HG03565 (cell line): ENCODE measurements around the gene SMARCC2.

ENCODE experiments used
- ATAC-seq: cut with Tn5 transposase; IDR thresholded peaks from one replicate; pipeline ENCODE4 v1.9.1; 2021; ENCODE audit warnings: mild to moderate bottlenecking, moderate library complexity; ENCODE audit not compliant: unreplicated experiment

The SMARCC2 gene

DNA sequence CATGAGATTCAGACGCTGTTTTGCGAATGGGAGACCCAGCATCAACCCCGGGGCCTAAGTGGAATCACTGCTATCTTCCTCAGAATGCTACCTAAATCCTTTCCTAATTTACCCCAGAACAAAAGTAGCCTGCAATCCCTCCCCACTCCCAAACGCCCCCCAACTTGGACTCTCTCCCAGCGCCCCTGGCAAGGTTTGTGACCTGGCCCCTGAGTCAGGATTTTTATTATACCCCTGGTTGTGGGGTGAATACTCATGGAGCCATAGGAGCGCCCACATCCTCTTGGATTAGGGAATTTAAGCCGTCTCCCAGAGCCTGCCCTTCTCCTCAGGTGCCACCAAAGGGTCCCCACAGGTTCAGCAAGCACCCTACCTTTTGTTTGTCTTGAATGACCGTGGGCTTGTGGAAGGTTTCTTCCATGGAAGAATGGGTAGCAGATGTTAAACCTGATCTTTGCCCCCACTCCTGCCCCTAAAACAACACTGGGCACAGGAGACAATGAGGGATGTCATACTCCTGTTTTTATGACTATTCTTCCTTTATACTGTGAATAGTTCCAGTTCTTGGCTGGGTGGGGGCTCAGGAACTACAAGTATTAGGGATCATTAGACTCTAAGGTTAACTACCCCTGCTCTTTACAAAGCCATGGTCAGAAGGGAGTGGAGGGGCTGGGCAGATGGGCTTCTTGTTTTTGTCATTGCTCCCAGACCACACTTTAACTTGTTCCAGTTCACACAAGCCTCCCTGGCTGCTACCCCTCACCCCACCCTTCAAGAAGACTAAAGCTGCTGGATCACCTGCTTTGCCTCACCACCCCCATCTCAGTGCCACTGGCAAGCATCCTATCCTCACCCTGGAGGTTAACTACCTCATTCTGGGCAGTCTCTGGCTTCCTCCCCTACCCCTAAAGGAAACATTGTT is 36.3 kb downstream of the SMARCC2 start:
- no peak for ATAC-seq

DNA sequence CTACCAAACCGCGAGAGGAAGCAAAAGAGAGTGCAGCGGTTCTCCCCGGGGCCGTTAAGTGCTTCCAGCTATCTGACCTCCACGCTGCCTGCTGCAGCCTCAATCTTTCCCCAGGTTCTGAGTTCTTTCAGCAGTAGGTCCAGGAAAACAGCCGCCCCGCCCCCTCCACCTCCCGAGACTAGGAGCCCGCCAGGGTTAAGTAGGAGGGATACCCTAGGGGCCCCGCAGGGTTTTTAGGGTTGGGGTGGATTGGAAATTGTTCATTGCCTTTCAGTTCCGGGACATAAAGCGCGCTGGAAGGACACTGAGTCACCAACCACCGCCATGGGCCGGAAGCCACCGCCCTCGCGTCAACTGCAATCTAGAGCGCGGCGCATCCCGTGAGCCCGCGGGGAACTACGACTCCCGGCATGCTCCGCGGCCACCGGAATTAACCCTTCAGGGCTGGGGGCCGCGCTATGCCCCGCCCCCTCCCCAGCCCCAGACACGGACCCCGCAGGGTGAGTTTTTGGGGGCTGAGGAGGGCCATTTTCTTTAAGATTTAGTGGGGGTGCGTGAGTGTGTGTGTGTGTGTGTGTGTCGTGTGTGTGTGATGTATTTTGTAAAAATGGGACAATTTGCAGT is 37.0 kb downstream of the SMARCC2 start, which contains the start of gene MYL6B:
MYL6B (plus strand) TSS at position 456 of the 624 bp plus-strand sequence. CDS start 1,332 bp downstream, outside the sequence.
- ATAC-seq = peak; percentile 90

DNA sequence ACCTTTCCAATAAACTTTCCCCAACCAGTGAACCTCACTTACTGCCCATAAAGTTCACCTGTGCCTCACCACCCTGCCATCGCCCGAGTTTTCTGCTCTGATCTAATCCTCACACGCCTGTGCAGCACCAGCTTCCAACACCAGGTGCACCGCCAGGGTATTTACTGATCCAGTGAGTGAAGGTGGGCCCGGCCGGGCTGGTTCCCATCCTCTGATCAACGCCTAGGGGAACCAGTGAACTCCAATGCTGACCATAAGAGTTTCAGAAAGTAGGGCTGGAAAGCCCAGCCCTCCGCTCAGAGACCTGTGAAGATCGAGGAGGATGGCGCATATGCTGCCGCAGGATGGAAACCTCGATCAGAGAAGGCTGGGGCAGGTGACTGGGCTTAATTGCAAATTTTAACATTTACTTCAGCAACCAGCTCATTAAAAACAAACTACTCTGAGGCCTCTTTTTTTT is 37.6 kb downstream of the SMARCC2 start:
- ATAC-seq = peak; percentile 30

DNA sequence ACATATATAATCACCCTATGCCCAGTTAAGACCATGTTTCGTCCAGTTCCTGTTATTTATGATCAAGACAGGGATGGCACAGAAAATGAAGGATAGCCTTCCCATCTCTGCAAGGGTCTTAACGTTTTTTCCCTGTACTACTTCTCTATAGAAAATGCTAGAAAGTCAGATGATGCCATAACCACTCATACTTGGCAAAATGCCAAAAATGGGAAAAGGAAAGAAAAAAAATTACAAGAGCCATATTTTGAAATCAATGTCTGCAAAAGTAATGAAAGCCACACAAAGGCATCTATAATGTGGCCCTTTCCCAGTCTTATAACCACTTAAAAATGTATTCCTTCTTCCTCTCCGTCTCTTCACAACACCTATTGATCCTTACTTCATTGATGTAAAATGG is 38.7 kb downstream of the SMARCC2 start:
- no peak for ATAC-seq

DNA sequence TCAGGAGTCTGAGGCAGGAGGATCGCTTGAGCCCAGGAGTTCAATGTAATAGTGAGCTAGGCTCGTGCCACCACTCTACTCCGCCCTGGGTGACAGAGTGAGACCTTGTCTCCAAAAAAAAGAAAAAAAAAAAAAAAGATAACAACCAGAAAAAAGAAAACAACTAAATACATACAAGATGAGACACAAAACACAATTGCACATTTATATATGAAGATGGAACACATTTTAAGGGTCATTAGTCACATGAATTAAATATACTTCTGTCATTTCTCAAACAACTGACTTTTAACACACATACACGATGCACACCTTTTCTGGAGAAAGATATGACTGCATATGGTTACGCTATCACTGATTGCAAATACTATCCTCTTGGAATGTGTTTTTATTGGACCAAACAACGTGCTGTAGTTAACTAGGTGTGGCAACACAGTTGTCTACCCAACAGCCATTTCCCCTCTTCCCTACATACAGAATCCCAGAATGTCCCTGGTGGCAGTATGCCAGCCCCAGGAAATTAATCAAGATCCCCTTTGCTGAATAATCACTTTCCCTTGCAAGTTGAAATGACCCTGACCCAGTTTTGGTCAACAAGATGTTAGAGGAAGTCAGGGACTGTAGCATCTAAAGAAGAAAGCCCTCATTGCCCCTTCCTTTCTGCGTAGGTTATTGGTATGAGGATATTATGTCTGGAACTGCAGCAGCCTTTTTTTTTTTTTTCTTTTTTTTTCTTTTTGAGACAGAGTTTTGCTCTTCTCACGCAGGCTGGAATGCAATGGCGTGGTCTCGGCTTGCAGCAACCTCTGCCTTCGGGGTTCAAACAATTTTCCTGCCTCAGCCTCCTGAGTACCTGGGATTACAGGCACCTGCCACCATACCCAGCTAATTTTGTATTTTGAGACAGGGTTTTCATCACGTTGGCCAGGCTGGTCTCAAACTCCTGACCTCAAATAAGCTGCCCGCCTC is 42.5 kb downstream of the SMARCC2 start:
- ATAC-seq = no peak

DNA sequence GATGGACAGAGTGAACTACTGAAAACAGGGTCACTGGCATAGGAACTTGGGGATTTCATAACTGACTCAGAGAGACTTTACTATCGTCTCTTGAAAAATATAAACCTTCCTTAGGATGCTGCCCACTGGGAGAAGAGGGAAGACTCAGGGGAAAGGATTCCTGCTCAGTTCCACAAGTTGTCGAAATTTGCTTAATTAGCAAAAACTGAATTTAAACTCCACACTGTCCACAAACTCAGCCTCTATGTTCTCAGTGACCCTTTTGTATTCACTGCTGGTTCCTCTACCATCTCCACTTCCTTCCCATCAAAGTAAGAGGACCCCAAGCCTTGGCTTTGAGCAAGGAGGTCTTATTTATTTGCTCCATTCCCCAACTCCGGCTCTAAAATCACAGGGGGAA is 44.1 kb downstream of the SMARCC2 start:
- ATAC-seq = no peak

DNA sequence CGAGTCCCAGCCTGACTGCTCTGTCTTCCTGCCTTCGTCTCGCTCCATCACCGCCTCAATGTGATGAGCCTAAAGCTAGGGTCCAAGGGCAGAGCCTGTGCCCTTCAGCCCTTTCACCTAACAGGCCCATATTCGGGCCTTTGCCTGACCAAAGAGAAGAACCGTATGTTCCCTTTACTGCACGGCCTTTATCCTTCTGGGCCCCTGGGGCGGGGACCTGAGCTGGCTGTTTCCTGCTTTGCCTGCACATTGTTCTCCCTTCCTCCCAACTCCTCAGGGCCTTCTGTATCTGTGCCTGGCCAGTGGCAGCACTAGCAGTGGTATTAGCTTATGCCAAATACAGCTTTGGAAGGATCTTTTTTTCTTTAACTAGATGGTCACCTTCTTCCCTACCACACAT is 45.4 kb downstream of the SMARCC2 start:
- ATAC-seq = no peak

DNA sequence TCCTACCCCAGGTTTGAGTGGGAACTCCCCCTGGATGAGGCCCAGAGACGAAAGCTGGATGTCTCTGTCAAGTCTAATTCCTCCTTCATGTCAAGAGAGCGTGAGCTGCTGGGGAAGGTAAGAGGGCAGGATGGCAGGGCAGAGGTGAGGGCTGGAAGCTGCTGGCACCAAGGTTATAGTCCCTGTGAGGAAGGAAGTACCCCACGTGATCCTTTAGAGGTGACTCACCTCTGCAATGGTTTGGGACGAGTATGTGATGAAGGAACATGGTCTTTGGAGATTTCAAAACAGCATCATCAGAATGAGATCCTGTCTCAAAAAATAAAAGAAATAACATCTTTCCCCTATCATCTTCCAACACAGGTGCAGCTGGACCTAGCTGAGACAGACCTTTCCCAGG is 46.1 kb downstream of the SMARCC2 start:
- no peak for ATAC-seq

DNA sequence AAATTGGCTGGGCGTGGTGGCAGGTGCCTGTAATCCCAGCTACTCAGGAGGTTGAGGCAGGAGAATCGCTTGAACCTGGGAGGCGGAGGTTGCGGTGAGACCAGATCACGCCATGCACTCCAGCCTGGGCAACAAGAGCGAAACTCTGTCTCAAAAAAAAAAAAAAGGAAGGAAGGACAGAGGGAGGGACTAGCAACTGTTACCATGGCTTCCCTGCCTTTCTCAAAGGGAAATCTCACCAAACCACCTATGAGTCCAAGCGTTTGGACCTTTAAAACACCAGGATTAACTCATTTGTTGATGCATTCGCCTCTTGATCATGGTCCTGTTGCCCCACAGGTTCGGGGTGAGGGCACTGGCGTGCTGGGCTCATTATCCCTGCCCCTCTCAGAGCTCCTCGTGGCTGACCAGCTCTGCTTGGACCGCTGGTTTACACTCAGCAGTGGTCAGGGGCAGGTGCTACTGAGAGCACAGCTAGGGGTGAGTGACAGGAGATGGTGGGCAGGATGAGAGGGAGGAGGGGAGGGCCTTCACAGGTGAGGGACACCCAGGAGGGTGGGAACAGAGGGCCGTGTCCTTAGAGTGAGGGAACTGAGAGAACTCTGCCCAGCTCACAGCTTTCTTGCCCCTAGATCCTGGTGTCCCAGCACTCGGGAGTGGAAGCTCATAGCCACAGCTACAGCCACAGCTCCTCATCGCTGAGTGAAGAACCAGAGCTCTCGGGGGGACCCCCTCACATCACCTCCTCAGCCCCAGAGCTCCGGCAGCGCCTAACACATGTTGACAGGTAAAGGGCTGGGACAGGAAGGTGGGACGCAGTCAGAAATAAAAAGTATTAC is 47.1 kb downstream of the SMARCC2 start:
- ATAC-seq = no peak

DNA sequence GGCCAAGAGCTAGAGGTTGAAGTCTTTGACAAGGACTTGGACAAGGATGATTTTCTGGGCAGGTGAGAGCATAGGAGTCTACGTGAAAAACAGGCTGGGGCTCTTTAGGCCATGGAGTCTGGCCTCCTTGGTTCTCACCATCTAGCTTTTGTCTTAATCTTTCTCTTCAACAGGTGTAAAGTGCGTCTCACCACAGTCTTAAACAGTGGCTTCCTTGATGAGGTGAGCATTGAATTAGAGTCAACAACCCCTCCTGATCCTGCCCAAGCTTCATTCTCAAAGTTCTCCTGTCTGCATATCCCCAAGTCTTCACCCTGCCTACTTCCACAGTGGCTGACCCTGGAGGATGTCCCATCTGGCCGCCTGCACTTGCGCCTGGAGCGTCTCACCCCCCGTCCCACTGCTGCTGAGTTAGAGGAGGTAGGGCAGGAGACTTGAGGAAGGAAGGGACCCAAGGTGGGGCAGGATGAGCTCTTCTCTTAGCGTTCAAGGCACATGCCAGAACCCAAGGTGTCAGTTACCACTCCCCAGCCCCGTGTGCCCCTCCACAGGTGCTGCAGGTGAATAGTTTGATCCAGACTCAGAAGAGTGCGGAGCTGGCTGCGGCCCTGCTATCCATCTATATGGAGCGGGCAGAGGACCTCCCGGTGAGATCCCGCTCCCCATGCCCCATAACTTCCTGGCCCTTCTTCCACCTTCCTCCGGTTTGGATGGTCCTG is 51.3 kb downstream of the SMARCC2 start:
- no peak for ATAC-seq

DNA sequence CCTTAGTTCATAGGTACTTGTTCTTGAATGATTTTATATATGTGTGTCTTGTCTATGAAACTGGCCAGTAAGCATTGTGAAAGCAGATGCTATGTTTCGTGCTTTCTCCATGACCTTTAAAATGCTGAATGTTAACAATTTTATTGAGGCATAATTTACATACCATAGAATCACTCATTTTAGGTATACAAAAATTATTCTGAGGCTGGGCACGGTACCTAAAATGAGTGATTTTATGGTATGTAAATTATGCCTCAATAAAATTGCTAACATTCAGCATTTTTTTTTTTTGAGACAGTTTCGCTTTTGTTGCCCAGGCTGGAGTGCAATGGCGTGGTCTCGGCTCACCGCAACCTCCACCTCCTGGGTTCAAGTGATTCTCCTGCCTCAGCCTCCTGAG is 54.4 kb downstream of the SMARCC2 start:
- ATAC-seq = no peak

DNA sequence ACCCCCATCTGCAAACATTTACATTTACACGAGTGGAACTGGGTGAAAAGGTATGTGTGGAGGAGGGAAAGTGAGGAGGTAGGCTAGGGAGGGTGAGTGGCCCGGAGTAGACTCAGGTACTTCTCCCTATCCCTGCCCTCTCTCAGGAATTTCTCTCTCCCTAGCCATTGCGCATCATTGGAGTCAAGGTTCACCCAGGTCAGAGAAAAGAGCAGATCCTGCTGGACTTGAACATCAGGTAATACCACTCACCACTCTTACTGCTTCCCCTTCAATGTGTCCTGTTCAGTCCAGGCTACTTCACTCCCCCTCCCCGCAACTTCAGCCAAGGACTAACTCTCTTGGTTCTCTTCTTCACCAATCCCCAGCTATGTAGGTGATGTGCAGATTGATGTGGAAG is 58.4 kb downstream of the SMARCC2 start:
- no peak for ATAC-seq

DNA sequence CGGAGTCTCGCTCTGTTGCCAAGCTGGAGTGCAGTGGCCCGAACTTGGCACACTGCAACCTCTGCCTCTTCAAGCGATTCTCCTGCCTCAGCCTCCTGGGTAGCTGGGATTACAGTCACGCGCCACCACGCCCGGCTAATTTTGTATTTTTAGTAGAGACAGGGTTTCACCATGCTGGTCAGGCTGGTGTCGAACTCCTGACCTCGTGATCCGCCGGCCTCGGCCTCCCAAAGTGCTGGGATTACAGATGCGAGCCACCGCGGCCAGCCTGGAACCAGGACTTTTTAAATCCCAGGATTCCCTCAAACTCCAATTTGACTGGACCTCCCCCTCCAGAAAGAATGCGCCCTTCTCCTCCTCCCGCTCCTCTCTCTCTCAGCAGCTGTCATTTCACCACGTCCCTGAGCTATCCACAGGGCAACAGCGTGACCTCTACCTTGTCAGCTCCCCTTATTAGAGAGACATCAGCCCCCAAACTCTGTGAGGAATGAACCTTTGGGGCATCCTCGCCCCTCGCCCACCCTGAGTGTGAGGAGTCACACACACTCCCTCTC is 59.3 kb downstream of the SMARCC2 start:
- no peak for ATAC-seq

DNA sequence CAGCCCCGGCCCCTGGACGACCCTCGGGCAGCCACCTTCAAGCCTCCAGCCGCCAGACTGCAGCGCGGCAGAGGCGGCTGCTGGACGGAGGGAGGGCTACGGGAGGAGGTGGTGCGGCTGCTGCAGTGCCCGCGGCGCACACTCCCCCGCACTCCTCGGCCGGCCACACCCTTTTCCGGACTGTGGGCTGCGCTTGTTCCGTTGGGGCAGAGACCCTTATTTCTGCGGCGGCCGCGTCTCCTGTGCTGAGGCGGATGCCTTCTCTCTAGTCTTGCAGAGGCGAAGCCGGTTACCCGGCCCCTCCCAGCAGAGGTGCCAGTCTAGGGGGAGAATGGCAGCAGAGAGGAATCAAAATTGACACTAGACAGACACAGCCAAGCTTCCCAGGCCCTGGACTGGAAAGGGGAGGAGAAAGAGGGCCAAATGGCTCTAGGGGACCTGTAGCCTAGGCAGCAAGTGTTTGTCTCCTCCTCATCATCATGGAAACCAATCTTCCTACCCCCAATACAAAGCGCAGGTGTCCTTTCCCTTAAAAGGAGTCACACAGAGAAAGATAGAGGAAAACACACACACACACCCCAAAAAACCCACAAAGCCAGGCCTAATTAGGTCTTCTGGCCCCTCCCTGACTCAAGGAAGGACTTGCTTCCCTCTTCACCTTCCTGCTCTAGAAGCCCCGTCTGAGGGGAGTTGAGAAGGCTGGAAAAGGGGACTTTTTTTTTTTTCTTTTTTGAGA is 59.9 kb downstream of the SMARCC2 start:
- no peak for ATAC-seq

DNA sequence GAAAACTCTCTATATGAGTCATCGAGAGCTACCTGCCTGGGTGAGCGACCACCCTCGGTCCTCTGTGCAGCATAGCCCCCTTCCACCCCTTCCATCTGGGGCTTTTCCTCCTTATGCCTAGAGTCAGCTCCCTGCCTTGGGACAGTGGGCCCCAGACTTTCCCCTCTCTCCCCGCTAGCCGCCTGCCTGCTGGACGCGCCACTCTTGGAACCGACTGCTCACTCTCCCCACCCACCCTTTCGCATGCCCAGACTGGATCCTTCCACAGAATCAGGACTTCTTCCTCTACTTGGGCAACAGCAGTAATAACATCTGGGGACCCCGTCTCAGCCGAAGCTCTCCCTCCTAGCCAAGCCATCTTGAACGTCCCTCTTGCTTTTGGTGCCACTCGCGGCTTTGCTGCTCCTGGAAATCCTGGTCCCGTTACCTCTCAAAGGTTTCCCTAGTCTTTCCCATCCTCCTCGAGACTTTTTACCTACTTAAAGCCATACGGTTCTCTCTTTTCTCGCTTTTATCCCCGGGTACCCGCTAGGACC is 60.5 kb downstream of the SMARCC2 start:
- no peak for ATAC-seq

DNA sequence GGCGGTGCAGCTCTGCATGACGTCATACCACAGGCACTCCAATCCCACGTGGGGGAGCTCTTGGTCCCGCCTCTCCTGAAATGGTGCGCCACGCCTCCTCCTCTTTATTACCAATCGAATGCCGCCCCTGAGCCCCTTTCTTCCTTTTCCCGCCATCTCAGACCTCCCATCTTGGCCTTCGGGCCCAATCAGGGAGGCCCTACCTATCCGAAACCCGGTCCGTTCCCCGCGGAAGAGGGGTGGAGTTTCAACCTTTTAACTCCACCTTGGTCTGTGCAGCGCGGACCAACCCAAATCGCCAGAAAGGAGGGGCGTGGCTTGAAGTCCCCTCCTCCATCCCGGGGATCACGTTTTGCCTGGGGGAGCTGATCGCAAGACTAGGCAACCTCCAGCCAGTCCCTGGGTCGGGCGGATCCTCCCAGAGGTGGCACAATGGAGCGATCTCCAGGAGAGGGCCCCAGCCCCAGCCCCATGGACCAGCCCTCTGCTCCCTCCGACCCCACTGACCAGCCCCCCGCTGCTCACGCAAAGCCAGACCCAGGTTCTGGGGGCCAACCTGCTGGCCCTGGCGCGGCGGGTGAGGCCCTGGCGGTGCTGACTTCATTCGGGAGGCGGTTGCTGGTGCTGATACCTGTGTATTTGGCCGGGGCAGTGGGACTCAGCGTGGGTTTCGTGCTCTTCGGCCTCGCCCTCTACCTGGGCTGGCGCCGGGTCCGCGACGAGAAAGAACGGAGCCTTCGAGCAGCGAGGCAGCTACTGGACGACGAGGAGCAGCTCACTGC is 61.2 kb downstream of the SMARCC2 start, which contains the start of gene ESYT1:
ESYT1 (plus strand) TSS at position 380 of the 782 bp plus-strand sequence; CDS start at position 433, 53 bp downstream.
- ATAC-seq = peak; percentile 82

DNA sequence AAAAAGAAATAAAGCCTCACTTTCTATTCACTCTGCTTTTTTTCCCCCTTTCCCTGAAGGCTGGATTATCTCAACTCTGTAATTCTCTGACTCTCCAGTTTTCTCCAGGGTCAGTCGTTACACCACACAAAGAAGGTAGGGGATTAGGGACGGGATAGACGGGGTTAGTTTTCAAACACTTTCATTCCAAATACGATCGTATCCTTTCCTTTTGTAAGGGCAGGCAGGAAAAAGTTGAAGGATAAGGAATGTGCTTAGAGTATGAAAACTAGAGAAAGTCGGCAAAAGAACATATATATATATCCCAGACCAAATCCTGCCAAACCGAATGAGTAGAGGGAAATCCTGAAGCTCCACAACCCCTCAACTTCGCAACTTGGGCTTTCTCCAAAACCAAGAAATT is 61.8 kb downstream of the SMARCC2 start:
- no peak for ATAC-seq
